ENCODE measurements around the gene NEUROG1. TPM values are rescaled to one million over a fixed set of nuclear protein-coding genes. Genes with fewer than 3 reads are reported as not detected.
A peak's percentile ranks its signal among the peaks of the same experiment; 100 is the strongest.

Gene NEUROG1
- total RNA-seq, 1 donor from 2014 or later, result not detected

- H3K4me3 ChIP-seq, result no peak overlapping the region
- no peaks in the 10 kb centered on the region for H3K9me3 ChIP-seq
- no peak for TF ChIP-seq POLR2A (IDR thresholded peaks at IDR 0.05)
- TF ChIP-seq CTCF (IDR thresholded peaks at IDR 0.05), result peak; percentile 35 to 86 (median 73)
- TF ChIP-seq POLR2AphosphoS5 (IDR thresholded peaks at IDR 0.05; ENCODE audit: insufficient read depth in 1 of 2, low read depth in 1 of 2), result no peak
- no peaks in the 10 kb centered on the region for H3K27me3 ChIP-seq
- H3K4me1 ChIP-seq, result no peaks in the 10 kb centered on the region
- H3K27ac ChIP-seq, result no peak overlapping the region
- DNase-seq (ENCODE audit: extremely low spot score in 2 of 2), result no peak
- no peaks in the 10 kb centered on the region for H3K36me3 ChIP-seq
- intact Hi-C loops (cut with DNase I), result loop anchor here (5.0 kb wide), 1 partner anchor 85 kb away; no protein-coding TSS in a partner anchor
Measured at GRCh38 chr5:135551593-135552447, 16.1 kb upstream of the NEUROG1 start.

- H3K36me3 ChIP-seq, result no peaks in the 10 kb centered on the region
- no peaks in the 10 kb centered on the region for H3K27me3 ChIP-seq
- H3K27ac ChIP-seq, result no peak overlapping the region
- intact Hi-C loops (cut with DNase I), result no loop called here
- DNase-seq (ENCODE audit: extremely low spot score in 2 of 2), result no peak
- TF ChIP-seq CTCF (IDR thresholded peaks at IDR 0.05), result no peak
- TF ChIP-seq POLR2A (IDR thresholded peaks at IDR 0.05), result no peak
- H3K4me3 ChIP-seq, result no peak overlapping the region
- no peaks in the 10 kb centered on the region for H3K9me3 ChIP-seq
- peaks cover 6% of the 10 kb centered on the region for H3K4me1 ChIP-seq
Measured at GRCh38 chr5:135549413-135549812, 13.6 kb upstream of the NEUROG1 start.

- Histone ChIP-seq H3K9me3 (no peaks in the 10 kb centered on the region), H3K27me3 (no peaks in the 10 kb centered on the region), H3K27ac (no peak overlapping the region), H3K4me3 (no peak overlapping the region), H3K4me1 (peaks cover 21% of the 10 kb centered on the region), H3K36me3 (no peaks in the 10 kb centered on the region)
- no peak for DNase-seq (ENCODE audit: extremely low spot score in 2 of 2)
- TF ChIP-seq POLR2A (IDR thresholded peaks at IDR 0.05) (no peak), CTCF (IDR thresholded peaks at IDR 0.05) (no peak), POLR2AphosphoS5 (IDR thresholded peaks at IDR 0.05; ENCODE audit: insufficient read depth in 1 of 2, low read depth in 1 of 2) (no peak)
- intact Hi-C loops (cut with DNase I), result no loop called here
Measured at GRCh38 chr5:135547590-135548254, 12.0 kb upstream of the NEUROG1 start.

GRCh38 chr5:135546912-135547311 is 11.1 kb upstream of the NEUROG1 start:
- intact Hi-C loops (cut with DNase I), result no loop called here
- DNase-seq (ENCODE audit: extremely low spot score in 2 of 2), result no peak
- H3K4me1 ChIP-seq, result peaks cover 21% of the 10 kb centered on the region
- H3K27me3 ChIP-seq, result no peaks in the 10 kb centered on the region
- TF ChIP-seq CTCF (IDR thresholded peaks at IDR 0.05), result no peak
- TF ChIP-seq POLR2AphosphoS5 (IDR thresholded peaks at IDR 0.05; ENCODE audit: insufficient read depth in 1 of 2, low read depth in 1 of 2), result no peak
- no peak for TF ChIP-seq POLR2A (IDR thresholded peaks at IDR 0.05)
- H3K27ac ChIP-seq, result no peak overlapping the region
- no peaks in the 10 kb centered on the region for H3K36me3 ChIP-seq
- no peak overlapping the region for H3K4me3 ChIP-seq
- no peaks in the 10 kb centered on the region for H3K9me3 ChIP-seq

DNA sequence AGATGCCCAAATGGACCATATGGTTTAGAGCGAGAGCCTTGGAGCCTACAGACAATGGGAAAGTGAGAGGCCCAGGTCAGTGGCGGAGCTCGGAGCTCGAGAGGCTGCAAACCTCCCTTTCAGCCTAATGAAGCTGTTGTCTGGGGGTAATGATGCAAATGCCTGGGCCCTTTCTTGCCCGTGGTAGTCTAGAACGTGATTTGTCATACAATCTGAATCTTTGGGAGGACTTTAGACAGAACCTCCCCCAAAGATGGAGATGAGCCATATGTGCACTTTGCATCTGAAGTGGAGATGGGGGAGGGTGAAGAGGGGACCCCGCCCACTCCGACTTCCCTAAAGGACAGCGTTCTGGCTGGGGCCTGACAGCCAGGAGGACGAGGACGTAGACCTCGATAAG is 10.3 kb upstream of the NEUROG1 start:
- H3K4me1 ChIP-seq, result peaks cover 21% of the 10 kb centered on the region
- no peaks in the 10 kb centered on the region for H3K36me3 ChIP-seq
- no peaks in the 10 kb centered on the region for H3K9me3 ChIP-seq
- no peak overlapping the region for H3K27ac ChIP-seq
- intact Hi-C loops (cut with DNase I), result no loop called here
- DNase-seq (ENCODE audit: extremely low spot score in 2 of 2), result no peak
- TF ChIP-seq POLR2AphosphoS5 (IDR thresholded peaks at IDR 0.05; ENCODE audit: insufficient read depth in 1 of 2, low read depth in 1 of 2), result no peak
- TF ChIP-seq CTCF (IDR thresholded peaks at IDR 0.05), result no peak
- TF ChIP-seq POLR2A (IDR thresholded peaks at IDR 0.05), result no peak
- H3K27me3 ChIP-seq, result no peaks in the 10 kb centered on the region
- H3K4me3 ChIP-seq, result no peak overlapping the region
